HepG2 (cell line): ENCODE results near the gene DDX11. TPM values are rescaled to one million over a fixed set of nuclear protein-coding genes. Genes with fewer than 3 reads are reported as not detected.
"Not testable (repeated sequence)": the region's sequence is repeated elsewhere in the genome, so short reads cannot be mapped to it uniquely, and the experiment has no call there.

Source experiments
- ATAC-seq: fragments of 200-7000 bp; cut with Tn5 transposase; 3 replicates; pipeline ENCODE4 v1.9.1; 2020; ENCODE audit warnings: mild to moderate bottlenecking, moderate library complexity
- BruUV-seq: library from RNA; stranded (reverse); fragments of 400-500 nt; replicated peaks from 2 replicates; lab custom pipeline; 2021; lab: Mats Ljungman, UMichigan
- CTCF ChIA-PET: fragments of 300-600 bp; formaldehyde crosslinking; extraction: SDS; loops from one replicate; lab custom pipeline; 2021; ENCODE audit warnings: low total read pairs, inconsistent platforms, low intra/inter-chr PET ratio; lab: Yijun Ruan, JAX
- POLR2A ChIA-PET: fragments of 350-600 bp; sonication (Branson Sonifier 250); formaldehyde crosslinking; loops from one replicate; lab custom pipeline; 2020; ENCODE audit warnings: antibody characterized with exemption, inconsistent platforms; lab: Yijun Ruan, JAX
- DNase-seq: peaks from one replicate; pipeline ENCODE4 v3.0.0-alpha.2; 2015; ENCODE audit warnings: low spot score
- FAIRE-seq: peaks from 3 replicates; lab custom pipeline; 2011; peaks lifted over from hg19 to GRCh38; lab: Jason Lieb, UNC
- H2AFZ ChIP-seq: one replicate; pipeline ENCODE4 v1.6.1; 2011; ENCODE audit warnings: low read length, inconsistent platforms
- H3K27ac ChIP-seq: fragments of 300-600 bp; 3 replicates; pipeline ENCODE4 v1.8.0; 2011; ENCODE audit warnings: mixed run types, mild to moderate bottlenecking, mixed read lengths, low read length, inconsistent platforms; ENCODE audit not compliant: insufficient read depth; ENCODE audit errors: extremely low read length
- H3K27me3 ChIP-seq, 2 experiments: fragments of 200-600 bp in 1 of 2; 2 replicates in 1 of 2; 3 replicates in 1 of 2; pipeline versions ENCODE4 v1.6.0 to v1.8.0; 2011; ENCODE audit warnings: low read length in 2 of 2, mild to moderate bottlenecking in 2 of 2, moderate library complexity in 2 of 2, inconsistent platforms in 1 of 2; ENCODE audit not compliant: insufficient read depth in 2 of 2, control insufficient read depth in 1 of 2
- H3K36me3 ChIP-seq, 2 experiments: fragments of 200-600 bp in 1 of 2; replicated peaks in 1 of 2; 2 replicates in 1 of 2; 3 replicates in 1 of 2; pipeline versions ENCODE4 v1.5.1 to v1.8.0; 2011; ENCODE audit warnings: low read length in 2 of 2, inconsistent platforms in 1 of 2; ENCODE audit not compliant: insufficient read depth in 2 of 2, control insufficient read depth in 1 of 2
- H3K4me1 ChIP-seq: 2 replicates; pipeline ENCODE4 v1.5.1; 2012; ENCODE audit warnings: low read length, inconsistent platforms; ENCODE audit not compliant: insufficient read depth
- H3K4me2 ChIP-seq: 2 replicates; pipeline ENCODE4 v1.6.0; 2011; ENCODE audit warnings: low read depth, low read length, inconsistent platforms
- H3K4me3 ChIP-seq, 3 experiments: fragments of 200-600 bp in 1 of 3; sonication (generic), shearing (Covaris generic) in 1 of 3; replicated peaks in 1 of 3; 2 replicates each; pipeline ENCODE4 v1.5.1; 2011 to 2016; ENCODE audit warnings: low read length in 3 of 3, inconsistent platforms in 2 of 3, low read depth in 2 of 3, mild to moderate bottlenecking in 2 of 3, control low read depth in 1 of 3, mixed read lengths in 1 of 3; ENCODE audit not compliant: insufficient read depth in 1 of 3
- H3K79me2 ChIP-seq: one replicate; pipeline ENCODE4 v1.6.1; 2011; ENCODE audit warnings: low read length, inconsistent platforms; ENCODE audit not compliant: insufficient read depth
- H3K9ac ChIP-seq: 2 replicates; pipeline ENCODE4 v1.6.0; 2011; ENCODE audit warnings: mild to moderate bottlenecking, low read depth, low read length, inconsistent platforms; ENCODE audit not compliant: insufficient read depth
- H3K9me3 ChIP-seq: 2 replicates; pipeline ENCODE4 v1.5.1; 2012; ENCODE audit warnings: mild to moderate bottlenecking, low read length
- H4K20me1 ChIP-seq: 2 replicates; pipeline ENCODE4 v1.6.0; 2011; ENCODE audit warnings: inconsistent platforms, mild to moderate bottlenecking, low read length, moderate library complexity; ENCODE audit not compliant: insufficient read depth
- WGBS: methylation state at CpG from one replicate; pipeline ENCODE4 v1.1.6; 2017; ENCODE audit warnings: low lambda C conversion rate; 5-methylcytosine and 5-hydroxymethylcytosine counted together
- in situ Hi-C: cut with HindIII; loops from 2 replicates; pipeline ENCODE4 v1.10.0; 2017; ENCODE audit warnings: low pct_unique_long_range_greater_than_20kb; ENCODE audit not compliant: extremely low pct_ligation_motif_present
- intact Hi-C: fragments of 100-400 bp; cut with micrococcal nuclease; formaldehyde crosslinking; loops from one replicate; pipeline ENCODE4 v1.10.0; 2022; ENCODE audit not compliant: unreplicated experiment
- polyA plus RNA-seq, 8 experiments: library from polyadenylated mRNA; depleted of rRNA in 3 of 8; stranded (reverse) in 7 of 8; unstranded in 1 of 8; fragments of >200 nt; fragmentation: Illumina TruSeq in 4 of 8; extraction: Trizol in 4 of 8; gene quantifications; 2 replicates each; pipeline versions ENCODE4 v1.2.1 to v1.2.3, GENCODE V29; 2011 to 2016; ENCODE audit warnings: low read depth in 4 of 8, missing spikeins in 1 of 8, mixed read lengths in 1 of 8; ENCODE audit not compliant: insufficient read depth in 1 of 8
- total RNA-seq, 5 experiments: library from RNA; depleted of rRNA; stranded (reverse); fragments of >200 nt; fragmentation: Illumina TruSeq; extraction: Trizol; gene quantifications; 2 replicates each; pipeline ENCODE4 v1.2.3, GENCODE V29; 2016; ENCODE audit warnings: low read depth in 1 of 5

Gene DDX11
- total and polyA plus RNA-seq, 2 of the 13 experiments (the other 11 are each of a cell fraction or from before 2014, with no cell fraction given) = 23.9 to 40.8 TPM

- FAIRE-seq, BruUV-seq, POLR2A ChIA-PET: not testable (repeated sequence)
These were observed 12.4 kb downstream of the DDX11 start for GRCh38 chr12:31086032-31086431.

GRCh38 chr12:31087486-31087885, 13.8 kb downstream of the DDX11 start:
- DNase-seq, H3K4me3 ChIP-seq, intact Hi-C loops, H3K9ac ChIP-seq, H3K4me2 ChIP-seq, H3K4me1 ChIP-seq, ATAC-seq, H3K9me3 ChIP-seq, FAIRE-seq, in situ Hi-C loops, POLR2A ChIA-PET, BruUV-seq, CTCF ChIA-PET, H3K27ac ChIP-seq, H3K79me2 ChIP-seq, H3K27me3 ChIP-seq, H2AFZ ChIP-seq, H4K20me1 ChIP-seq: not testable (repeated sequence)
- peaks cover 9 to 24% of the 10 kb centered on the region in 2 experiments; a peak in 4 of 5 replicates for H3K36me3 ChIP-seq
- WGBS = 97% methylated on average over 5 of the region's 8 CpGs

More at GRCh38 chr12:31086032-31086431, 12.4 kb downstream of the DDX11 start:
- H3K4me2 ChIP-seq, H3K79me2 ChIP-seq, H4K20me1 ChIP-seq, in situ Hi-C loops, H3K4me1 ChIP-seq, DNase-seq, H3K9ac ChIP-seq, CTCF ChIA-PET, H3K27me3 ChIP-seq, H3K9me3 ChIP-seq, H3K4me3 ChIP-seq, H2AFZ ChIP-seq, H3K27ac ChIP-seq, intact Hi-C loops, ATAC-seq: not testable (repeated sequence)
- peaks cover 9 to 27% of the 10 kb centered on the region in 2 experiments; a peak in 4 of 5 replicates for H3K36me3 ChIP-seq
- 86% methylated on average over 10 of the region's 11 CpGs for WGBS

DNA sequence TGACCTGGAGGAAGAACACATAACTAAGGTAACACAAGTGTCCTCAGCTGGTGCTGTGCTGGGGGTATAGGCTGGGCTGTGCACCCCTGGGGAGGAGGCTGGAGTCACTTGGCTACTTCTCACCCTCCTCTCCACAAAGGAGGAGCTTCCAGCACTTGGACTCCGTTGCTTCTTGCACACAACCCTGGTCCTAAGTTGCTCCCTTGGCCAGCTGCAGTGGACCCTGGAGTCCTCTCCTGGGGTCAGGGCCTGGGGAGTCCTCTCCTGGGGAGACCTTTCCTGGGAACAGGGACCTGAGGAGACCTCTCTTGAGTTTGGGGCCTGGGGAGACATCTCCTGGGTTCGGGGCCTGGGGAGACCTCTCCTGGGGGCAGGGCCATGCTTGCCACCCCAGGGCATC, 14.3 kb downstream of the DDX11 start:
- DNase-seq, CTCF ChIA-PET, FAIRE-seq, ATAC-seq, H3K79me2 ChIP-seq, POLR2A ChIA-PET, H2AFZ ChIP-seq, intact Hi-C loops, H3K9ac ChIP-seq, H3K27ac ChIP-seq, H3K4me1 ChIP-seq, H3K4me2 ChIP-seq, H3K9me3 ChIP-seq, H4K20me1 ChIP-seq, H3K27me3 ChIP-seq, H3K4me3 ChIP-seq, in situ Hi-C loops, BruUV-seq: not testable (repeated sequence)
- peaks cover 11 to 19% of the 10 kb centered on the region in 2 experiments; a peak in 4 of 5 replicates for H3K36me3 ChIP-seq
- no CpG with 5 or more reads among the region's 2 CpGs for WGBS
